ENCODE data around the gene LSAMP. TPM values are rescaled to one million over a fixed set of nuclear protein-coding genes. Genes with fewer than 3 reads are reported as not detected.

LSAMP gene
- polyA plus RNA-seq, 3 donors: 11.2 to 14.7 (median 13.7) TPM

DNA sequence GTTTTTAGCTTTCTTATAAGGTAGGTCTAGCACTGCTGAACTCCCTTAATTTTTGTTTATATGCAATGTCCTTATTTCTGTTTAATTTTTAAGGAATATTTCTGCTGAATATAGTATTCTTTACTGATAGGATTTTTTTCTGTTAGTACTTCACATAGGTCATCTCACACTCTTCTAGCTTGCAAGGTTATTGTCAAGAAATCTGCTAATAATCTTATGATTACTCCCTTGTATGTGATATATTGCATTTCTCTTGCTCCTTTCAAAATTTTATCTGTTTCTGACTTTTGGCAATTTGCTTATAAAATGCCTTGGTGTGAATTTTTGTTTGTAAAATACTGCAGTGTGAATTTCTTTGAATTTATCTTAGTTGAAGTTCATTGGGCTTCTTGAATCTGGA is 523.6 kb downstream of the LSAMP start:
- DNase-seq (ENCODE audit: extremely low read depth in 1 of 11, low read depth in 9 of 11, low spot score in 4 of 11): no peak

DNA sequence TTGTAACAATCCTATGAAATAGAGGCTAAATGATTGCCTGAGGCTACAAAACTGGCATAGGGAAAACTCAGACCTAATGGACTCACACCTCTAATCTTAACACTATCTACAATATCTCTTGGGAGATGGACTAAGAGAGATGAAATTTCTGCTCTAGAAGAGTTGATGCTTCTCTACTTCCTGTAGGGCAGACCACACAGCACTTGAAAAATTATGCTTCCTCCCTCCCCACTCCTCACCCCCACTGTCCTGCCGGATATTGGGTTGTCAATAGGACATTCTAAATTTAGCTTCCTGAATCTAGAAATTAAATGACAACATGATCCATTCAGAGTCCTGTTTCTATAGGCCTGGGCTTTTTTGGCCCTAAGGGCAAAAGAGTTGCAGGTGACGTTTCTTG is 526.4 kb downstream of the LSAMP start:
- DNase-seq (ENCODE audit: extremely low read depth in 1 of 11, low read depth in 9 of 11, low spot score in 4 of 11): no peak

DNA sequence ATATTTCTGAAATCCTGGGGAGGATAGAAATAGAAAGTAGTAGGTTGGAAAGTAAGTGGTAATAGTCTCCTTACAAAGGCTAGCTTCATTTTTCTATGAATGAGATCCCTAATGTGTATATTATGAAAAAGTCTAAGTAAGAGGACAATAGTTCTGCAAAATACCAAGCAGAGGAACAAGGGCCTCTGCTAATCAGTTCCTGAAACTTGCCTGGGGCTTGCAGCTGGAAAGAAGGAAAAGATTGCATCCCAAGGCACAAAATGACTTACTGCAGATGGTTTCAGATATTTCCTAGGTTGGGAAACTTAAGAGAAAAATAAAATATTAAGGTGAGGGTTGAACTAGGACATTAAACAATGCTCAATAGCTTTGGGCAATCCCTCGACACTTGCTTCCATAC is 528.4 kb downstream of the LSAMP start:
- no peak for DNase-seq (ENCODE audit: extremely low read depth in 1 of 11, low read depth in 9 of 11, low spot score in 4 of 11)

DNA sequence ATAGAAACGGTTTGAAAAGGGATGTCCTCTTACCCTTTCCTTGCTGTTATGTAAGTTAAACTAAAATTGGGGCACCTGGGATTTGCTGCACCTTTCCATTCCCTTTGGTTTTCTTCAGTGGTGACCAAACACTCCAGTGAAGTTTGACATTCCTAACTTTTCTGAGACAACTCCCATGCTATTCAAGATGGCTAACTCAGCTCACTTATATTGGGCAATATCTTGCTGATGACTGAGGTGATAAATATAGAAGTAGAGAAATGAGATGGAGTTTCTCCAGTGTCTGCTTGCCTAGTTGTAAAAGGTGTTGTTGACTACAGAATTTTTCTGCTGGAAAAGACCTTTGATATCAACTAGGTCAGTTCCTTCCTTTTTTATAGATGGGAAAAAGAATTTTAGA is 530.2 kb downstream of the LSAMP start:
- DNase-seq (ENCODE audit: extremely low read depth in 1 of 11, low read depth in 9 of 11, low spot score in 4 of 11): no peak

DNA sequence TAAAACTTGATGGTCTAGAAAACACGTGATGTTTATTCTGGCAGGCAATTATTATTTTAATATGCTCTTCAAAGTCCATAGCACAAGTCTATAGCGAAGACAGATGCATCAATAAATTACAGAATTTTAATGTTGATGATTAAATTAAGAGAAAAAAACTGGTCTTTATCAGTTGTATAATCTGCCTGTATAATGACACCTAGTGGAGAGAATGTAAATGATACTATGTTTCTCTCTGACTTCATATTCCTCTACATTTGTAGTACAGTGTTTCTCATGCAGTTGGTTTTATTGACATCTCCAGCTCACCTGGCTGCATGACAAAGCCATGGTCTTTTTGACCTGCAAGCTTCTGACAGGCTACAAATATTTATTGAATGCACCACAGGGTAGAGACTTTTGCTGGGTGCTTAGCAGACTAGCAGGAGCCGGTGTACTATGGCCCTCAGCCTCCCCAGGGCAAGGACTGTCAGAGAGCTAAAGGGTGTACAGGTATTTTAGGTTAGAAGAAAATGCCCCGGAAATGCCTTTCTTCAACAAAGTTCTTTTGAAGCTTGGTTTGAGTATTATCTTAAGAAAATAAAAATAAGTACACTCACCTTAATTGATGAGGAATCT is 532.1 kb downstream of the LSAMP start:
- DNase-seq (ENCODE audit: extremely low read depth in 1 of 11, low read depth in 9 of 11, low spot score in 4 of 11): no peak

DNA sequence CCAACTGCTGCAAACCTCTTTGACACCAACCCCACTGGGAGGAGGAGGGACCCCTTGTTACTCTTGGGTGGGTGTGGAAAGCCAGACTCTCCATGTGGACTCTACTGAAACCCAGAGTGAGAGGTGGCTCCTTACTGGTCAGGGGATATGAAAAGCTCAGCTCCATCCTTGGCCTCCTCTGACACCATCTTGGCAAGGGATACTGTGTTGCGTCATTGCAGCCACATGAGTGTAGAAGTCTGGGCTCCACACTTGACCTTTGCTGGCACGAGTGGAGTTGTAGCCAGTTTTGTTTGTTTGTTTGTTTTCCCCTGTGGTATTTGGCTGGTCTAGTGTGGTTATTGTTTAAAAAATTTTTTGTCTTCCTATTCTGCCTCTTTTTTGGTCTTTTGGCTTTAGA is 532.9 kb downstream of the LSAMP start:
- no peak for DNase-seq (ENCODE audit: extremely low read depth in 1 of 11, low read depth in 9 of 11, low spot score in 4 of 11)

DNA sequence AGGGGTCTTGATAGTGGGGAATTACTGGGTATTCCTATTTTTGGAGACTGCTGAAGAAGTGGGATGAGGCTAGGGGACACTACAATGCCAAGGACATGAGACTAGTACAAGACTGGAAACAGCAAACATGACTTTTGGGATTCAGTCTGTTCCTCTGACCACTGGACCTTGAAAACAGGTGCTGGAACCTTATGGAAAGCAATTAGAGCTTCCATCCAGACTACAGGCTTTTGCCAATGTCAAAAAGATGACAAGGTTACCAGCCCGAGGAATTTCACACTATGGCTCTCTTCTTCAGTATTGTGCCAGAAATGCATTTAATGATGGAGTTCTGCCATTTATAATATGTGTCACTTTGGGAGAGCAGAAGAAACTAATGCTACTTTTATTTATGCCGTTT is 539.4 kb downstream of the LSAMP start:
- no peak for DNase-seq (ENCODE audit: extremely low read depth in 1 of 11, low read depth in 9 of 11, low spot score in 4 of 11)

DNA sequence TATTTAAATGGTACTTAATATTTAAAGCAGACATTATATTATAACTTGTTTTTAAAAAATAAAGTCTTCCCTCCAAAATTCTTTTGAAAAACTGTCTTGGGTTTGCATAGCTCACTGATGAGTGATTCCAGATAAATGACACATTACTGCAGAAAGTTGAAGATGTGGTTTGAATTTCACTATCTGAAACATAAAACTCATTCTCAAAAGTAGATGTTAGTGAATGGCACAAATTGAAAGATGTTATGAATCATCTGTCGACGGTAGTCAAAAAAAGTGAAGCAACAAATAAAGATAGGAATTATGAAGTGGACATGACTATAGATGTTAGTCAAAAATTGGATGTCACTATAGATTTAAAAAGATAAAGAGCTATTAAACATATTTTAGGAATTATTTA is 541.4 kb downstream of the LSAMP start:
- DNase-seq (ENCODE audit: extremely low read depth in 1 of 11, low read depth in 9 of 11, low spot score in 4 of 11): no peak

DNA sequence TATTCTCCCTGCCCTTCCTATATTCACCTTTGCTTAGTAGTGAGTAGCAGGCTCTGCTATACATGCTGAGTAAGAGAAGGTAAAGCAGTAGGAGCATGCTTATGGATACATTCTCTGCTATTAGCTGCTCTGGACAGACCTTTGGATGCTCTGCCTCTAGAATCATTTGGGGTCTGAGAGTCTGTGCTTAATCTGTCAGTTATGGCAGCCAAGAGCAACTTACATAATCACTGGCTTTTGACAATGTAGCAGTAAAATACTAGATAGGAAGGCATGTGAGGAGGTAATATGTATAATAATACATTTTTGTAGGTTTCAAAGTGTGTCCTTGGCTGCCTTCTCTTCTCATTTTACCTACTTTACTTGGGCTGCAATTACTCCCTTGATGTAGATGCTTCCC is 544.3 kb downstream of the LSAMP start:
- DNase-seq (ENCODE audit: extremely low read depth in 1 of 11, low read depth in 9 of 11, low spot score in 4 of 11): no peak

DNA sequence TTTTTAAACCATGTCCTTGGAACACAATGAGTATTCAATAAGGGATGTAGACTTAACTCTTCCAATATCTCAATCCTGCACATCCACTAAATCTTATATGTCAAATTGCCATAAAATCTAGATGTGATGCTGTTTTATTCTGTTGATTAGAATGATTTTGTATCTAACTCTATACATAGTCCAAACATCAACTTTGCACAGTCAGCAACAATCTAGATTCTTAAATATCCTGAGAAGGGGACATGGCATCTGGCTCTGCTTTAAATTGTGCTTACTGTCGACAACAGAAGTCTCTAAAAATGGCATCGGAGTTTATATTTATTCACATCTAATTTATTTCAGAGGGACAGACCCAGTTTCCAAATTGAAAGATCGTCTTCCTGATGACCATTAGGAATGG is 545.8 kb downstream of the LSAMP start:
- no peak for DNase-seq (ENCODE audit: extremely low read depth in 1 of 11, low read depth in 9 of 11, low spot score in 4 of 11)

DNA sequence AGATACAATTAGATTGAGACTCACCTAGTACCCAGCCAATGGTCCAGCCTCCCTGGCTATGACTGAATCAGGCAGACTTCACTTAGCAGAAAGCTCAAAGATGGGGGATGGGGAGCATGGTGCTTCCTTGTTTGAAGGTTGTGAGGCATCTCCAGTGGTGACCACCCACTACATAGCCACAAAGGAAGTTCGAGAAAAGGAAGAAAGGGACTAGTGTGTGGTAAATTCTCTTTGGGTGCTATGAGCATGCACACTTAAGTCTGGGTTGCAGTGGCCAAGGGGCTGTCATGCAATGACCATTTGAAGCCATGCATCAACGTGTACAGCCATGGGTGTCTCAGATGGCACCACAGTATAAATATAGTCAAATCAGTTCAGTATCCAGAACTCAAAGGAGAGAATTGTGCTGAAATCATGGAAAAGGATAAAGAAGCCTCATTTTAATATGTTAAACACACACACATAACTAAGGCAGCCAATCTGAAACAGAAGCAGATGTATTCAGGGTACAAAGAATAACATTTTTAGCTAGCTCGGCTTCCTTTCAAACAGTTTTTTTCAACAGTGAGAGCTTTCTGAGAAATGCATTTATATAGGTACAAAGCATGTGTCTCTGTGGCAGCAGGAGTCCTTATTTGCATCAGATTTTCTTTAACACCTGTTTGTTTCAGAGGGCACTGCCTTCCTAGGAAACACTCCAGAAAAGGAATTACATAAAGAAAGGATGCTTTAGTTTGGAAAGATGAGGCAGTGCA is 546.5 kb downstream of the LSAMP start:
- no peak for DNase-seq (ENCODE audit: extremely low read depth in 1 of 11, low read depth in 9 of 11, low spot score in 4 of 11)

DNA sequence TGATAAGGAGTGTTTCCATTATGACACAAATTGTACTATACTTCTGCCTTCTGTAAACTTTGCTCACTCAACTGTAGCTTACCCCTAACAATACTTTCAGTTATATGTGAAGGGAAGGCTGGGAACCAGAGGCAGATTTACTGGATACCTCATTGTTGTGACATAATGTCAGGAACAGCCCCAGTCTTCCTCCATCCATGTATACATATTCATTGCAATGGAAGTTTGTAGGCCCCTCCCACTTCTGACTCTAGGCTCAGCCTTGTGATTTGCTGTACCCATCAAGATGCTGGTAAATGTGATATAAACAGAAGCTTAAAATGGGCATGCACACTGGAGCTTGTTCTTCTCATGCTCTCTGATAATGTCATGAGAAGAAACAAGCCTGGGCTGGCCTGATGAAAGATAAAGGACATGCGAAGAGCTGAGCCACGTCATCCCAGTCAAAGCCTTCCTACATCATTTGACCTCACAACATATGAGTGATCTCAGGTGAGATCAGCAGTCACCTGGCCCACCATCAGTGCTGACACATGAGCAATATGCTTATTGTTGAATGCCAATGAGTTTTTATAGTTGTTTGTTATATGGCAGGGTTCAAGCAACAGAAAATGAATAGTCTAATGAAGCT is 554.2 kb downstream of the LSAMP start:
- DNase-seq (ENCODE audit: extremely low read depth in 1 of 11, low read depth in 9 of 11, low spot score in 4 of 11): no peak

DNA sequence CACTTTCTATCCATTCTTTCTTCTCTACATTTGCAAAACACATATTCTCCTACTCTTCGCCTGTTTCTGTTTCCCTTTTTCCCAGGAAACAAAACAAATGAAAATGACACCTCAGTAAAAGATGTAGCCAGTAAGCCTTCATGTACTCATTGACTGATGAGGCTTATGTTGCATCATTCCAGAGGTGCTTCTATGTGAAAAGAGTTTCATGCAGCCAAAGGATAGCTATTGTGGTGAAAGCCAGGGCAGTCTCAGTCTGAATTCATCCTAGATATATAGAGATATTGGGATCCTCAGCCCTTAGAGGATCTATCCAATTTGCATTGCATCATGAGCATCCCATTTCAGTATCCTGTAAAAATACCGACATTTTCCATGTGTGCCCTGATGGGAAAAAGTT is 554.7 kb downstream of the LSAMP start:
- no peak for DNase-seq (ENCODE audit: extremely low read depth in 1 of 11, low read depth in 9 of 11, low spot score in 4 of 11)

DNA sequence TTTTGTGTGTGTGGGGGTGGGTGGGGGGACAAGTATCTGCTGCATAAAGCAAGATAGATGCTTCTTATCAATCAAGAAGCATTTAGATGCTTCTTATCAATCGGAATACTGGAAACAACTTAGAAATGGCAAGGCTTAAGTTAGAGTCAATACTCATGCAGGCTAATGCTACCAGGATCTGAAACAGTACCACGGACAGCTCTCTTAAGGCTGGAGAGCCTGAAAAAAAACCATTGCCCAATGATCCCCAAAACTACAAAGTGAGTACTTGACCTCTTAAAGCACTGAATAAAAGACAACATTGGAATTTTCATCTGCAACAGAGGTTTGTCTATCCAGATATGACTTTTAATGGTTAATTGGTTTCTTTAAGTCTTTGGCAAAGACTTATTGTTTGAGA is 559.7 kb downstream of the LSAMP start:
- DNase-seq (ENCODE audit: extremely low read depth in 1 of 11, low read depth in 9 of 11, low spot score in 4 of 11): peak in 1 of 11 donors; percentile 23

DNA sequence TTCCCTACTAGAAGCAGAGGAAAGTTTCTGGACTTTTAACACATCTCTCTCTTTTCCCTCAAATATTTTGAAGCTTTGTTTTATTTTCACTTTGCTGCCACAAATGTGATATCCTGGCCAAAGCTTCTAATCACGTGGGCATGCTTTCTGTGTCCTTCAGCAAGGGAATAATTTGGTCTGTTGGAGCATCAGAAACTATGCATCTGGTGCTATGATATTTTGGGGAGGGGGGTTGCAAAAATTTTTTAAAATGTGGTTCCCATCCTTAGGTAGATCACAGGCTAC is 567.7 kb downstream of the LSAMP start:
- DNase-seq (ENCODE audit: extremely low read depth in 1 of 11, low read depth in 9 of 11, low spot score in 4 of 11): no peak

DNA sequence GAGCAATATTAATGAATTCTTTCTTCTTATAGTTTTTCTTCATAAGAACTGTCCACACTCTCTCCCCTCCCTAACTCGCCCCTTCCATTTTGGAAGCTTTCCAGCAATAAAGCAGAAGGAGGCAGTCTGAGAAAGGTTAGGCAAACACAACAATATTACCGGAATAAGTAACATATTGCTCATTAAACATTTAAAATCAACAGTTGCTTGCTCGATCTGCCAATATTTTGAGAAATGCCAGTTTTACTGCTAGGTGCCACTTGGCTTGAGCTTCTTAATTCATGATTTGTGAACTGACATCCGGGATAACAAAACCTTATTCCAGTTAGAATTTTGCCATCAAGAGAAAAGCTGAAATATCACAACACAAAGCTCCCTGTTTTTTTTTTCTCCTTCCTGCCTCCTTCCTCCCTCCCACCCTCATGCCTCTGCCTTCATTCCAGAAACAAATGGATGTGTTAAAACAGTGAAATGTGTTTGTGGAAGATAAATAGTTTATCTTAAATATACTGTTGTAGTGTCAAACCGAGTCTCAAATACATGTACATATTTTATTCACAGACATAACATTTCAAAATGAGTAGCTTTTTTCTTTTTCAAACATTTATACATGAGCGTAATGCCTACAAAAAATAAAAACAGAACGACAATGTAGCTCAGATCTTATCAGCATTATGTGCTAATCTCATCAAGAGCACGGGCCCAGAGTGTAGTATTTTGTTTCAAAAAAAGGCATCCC is 568.2 kb downstream of the LSAMP start:
- DNase-seq (ENCODE audit: extremely low read depth in 1 of 11, low read depth in 9 of 11, low spot score in 4 of 11): peak in 1 of 11 donors; percentile 13

DNA sequence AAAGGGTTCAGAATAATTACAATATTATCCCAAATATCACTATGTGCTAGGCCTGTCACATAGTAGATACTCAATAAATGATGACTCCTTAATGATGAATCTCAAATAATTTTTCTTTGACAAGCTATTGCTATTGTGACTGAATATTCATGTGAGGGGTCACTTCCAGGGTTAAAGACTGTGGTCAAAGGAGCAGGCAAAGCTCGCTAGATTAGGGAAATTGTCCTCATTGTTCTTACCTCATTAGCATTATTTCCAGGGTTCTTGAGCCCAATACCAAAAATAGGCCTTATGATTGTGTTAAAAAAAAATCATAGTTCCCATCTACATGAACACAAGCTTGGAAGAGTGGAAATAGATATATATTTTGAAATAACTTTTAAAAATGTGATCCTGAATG is 569.8 kb downstream of the LSAMP start:
- no peak for DNase-seq (ENCODE audit: extremely low read depth in 1 of 11, low read depth in 9 of 11, low spot score in 4 of 11)

DNA sequence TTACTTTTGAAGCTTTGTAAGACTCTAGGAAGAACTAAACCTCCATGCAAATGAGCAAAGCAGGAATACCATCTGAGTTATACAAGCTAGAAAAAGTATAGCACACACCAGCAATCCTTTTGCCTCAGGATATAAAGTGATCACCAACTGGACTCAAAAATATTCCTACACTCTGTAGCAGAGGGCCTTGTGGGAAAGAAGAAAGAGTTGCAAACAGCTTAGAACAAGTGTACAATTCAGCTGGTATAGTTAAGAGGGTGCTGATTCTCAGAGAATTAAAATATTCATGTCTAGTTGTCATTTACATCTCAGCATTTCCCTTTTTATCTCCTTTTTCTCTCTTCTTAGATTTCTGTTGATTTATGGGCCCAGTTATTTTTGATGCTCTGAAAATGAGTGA is 573.6 kb downstream of the LSAMP start:
- no peak for DNase-seq (ENCODE audit: extremely low read depth in 1 of 11, low read depth in 9 of 11, low spot score in 4 of 11)

DNA sequence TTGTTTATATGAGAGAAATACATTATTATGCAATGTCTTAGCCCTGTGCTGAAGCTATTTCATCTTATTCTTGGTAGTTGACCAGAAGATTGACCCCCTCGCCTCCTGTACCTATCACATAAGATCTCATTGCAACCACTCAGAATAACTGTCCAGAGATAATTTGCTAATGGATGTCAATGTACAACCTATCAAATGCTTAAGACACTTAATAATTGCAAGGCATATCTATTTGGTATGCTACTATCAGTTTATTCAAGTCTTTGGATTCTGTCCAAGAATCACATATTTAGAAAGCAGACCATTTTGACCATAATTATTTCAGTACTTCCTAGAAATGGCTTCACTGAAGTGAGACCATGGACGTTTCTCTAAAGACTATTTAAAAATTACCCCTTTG is 580.4 kb downstream of the LSAMP start:
- no peak for DNase-seq (ENCODE audit: extremely low read depth in 1 of 11, low read depth in 9 of 11, low spot score in 4 of 11)

DNA sequence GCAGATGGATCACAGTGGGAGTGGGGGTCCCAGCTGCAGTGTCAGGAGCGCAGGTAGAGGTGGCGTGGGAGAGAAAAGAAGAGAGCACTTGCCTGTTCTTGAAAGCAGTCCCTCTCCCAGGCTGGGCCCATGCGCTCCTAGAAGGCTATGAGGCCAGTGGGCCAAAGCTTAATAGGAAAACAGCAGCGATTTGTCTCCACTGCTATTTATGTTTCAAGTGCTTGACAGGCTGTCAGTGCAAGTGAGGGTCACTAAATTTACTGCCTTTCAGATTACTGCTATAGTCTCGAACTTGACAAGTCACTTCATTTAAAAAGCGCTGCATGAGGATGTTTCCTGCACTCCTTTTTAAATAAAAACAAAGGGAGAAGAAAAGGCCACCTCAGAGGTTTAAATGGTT is 582.4 kb downstream of the LSAMP start:
- peak in 1 of 11 donors; percentile 30 for DNase-seq (ENCODE audit: extremely low read depth in 1 of 11, low read depth in 9 of 11, low spot score in 4 of 11)
